UCSD-AML1 (cell line): ENCODE measurements around the gene ORC6.
A peak's percentile ranks its signal among the peaks of the same experiment; 100 is the strongest.
"Not testable (repeated sequence)": the region's sequence is repeated elsewhere in the genome, so short reads cannot be mapped to it uniquely, and the experiment has no call there.

Source experiments
- DNase-seq: peaks from one replicate; lab custom pipeline; 2025; ENCODE audit not compliant: unreplicated experiment; lab: John Stamatoyannopoulos, UW

The ORC6 gene, protein sequence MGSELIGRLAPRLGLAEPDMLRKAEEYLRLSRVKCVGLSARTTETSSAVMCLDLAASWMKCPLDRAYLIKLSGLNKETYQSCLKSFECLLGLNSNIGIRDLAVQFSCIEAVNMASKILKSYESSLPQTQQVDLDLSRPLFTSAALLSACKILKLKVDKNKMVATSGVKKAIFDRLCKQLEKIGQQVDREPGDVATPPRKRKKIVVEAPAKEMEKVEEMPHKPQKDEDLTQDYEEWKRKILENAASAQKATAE

GRCh38 chr16:46689365-46690280 lies at the start of gene ORC6:
Gene ORC6 (plus strand): TSS chr16:46689659. CDS start chr16:46689706, 47 bp downstream.
- DNase-seq, result peak; percentile 98

- no peak for DNase-seq
These were observed 40.8 kb upstream of the ORC6 start for GRCh38 chr16:46648656-46649055.

- DNase-seq, result no peak
These were observed 39.7 kb upstream of the ORC6 start for GRCh38 chr16:46649588-46650253.

- DNase-seq, result no peak
These were observed 39.2 kb upstream of the ORC6 start for GRCh38 chr16:46650254-46650623.

GRCh38 chr16:46651305-46651704 lies 38.2 kb upstream of the ORC6 start:
- no peak for DNase-seq

DNA sequence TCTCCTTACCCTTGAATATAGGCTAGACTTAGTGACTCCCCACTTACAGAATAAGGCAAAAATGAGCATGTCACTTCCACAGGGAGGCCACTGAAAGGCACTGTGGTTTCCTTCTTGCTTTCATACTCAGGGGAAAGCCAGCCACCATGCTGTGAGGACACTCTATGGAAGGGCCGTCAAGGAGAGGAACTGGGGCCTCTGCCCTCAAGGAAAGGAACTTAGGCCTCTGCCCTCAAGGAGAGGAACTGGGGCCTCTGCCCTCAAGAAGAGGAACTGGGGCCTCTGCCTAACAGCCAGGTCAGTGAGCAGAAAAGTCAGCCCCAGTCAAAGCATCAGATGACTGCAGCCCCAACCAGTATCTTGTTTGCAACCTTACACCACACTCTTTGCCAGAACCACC lies 30.5 kb upstream of the ORC6 start:
- peak; percentile 82 for DNase-seq

- DNase-seq, result no peak
These were observed 27.3 kb upstream of the ORC6 start for GRCh38 chr16:46662123-46662522.

DNA sequence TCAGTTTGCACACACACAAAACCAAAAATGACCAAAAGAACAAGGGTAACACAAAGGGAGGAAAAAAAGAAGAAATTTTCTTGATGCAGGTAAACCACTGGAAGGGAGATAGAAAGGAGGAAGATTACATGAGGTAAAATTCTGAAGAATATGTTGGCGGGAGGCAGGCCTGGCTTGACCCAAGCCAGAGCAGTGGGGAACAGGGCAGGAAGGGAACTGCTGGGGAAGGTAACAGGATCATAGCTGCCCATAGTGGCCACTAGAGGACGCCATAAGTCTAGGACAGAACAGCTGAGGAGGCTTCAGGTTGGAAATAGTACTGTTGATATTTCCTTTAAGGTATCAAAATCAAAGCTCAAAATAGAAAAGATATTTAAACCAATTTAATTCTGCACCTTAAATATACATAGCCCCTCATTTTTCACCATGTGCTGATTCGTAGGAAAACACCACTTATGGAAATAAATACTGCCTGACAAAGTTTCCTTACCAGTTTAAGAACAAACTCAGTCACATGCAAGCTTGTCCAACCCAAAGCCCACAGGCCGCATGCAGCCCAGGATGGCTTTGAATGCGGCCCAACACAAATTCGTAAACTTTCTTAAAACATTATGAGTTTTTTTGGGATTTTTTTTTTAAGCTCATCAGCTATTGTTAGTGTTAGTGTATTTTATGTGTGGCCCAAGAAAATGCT lies 16.0 kb upstream of the ORC6 start:
- DNase-seq, result peak; percentile 27

- DNase-seq, result not testable (repeated sequence)
These were observed 11.5 kb upstream of the ORC6 start for GRCh38 chr16:46677943-46678342.

- DNase-seq, result not testable (repeated sequence)
These were observed 7.6 kb upstream of the ORC6 start for GRCh38 chr16:46681867-46682266.

DNA sequence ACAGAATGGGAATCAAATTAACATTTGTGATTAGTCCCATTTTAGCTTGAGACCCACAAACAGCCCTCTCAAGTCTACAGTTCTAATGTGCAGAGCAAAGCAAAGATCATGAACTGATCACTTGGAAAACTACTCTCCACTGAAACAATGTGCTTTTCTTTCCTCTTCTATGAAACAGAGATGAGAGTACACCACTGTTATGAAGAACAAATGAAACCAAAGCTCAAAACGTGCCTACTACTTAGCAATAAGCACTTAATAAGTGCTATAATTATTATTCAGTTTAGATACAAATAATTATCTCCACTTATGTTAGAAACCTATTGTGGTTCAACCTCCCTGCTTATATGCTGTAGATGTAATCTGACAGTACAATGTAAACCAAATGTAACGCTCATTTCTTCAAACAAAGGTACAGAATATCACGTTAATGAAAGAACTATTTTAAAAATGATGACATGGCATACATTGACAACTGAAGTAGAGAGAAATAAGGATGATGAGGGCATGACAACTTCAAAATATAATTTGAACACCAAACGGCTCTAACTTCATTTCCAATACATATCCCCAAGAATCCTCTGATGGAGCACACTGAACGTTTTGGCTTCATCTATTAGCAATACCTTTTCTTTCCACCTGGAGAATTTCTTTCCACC lies 2.5 kb upstream of the ORC6 start:
- DNase-seq, result no peak

DNA sequence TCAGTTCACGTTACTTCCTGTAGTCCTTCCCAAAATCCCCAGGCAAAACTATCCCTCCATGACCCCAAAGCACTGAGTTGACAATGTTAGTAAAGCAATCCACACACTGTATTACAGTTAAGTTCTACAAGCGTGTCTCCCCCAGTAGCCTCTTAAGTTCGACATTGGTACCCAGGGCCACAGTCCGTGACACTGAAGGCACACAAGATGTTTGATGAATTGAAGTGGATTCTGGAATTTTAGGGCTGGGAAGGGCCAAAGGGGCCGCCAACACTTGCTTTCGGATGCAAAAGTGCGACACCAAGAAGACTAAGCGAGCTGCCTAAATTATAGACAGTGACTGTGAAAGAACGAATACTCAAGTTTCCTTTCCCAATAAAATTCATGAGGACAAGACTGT lies 2.0 kb upstream of the ORC6 start:
- DNase-seq, result no peak

DNA sequence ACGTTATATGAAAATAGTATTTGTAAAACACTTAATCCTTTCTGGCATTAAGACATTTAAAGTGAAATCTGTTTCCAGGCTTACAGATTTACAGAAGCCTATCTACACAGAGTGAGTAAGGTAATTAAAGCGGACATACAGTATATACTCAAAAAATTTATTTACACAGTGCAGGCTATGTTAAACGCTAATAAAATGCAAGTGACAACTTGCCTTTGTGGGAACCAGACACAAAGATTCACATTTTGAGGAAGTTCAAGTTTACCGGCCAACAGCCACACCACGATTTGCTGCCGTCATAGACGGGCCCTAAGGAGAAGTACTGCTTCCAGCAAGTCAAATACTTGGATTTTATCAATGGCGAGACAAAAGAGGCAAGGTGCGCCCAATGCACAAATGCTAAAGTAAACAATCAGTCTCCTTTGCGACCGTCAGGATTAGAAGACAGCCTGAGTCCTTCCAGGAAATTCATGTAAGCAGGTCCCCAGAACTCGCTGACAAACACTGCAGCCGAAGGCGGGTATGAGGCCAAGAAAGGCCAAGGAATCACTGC lies 1.3 kb upstream of the ORC6 start:
- DNase-seq, result peak; percentile 73

DNA sequence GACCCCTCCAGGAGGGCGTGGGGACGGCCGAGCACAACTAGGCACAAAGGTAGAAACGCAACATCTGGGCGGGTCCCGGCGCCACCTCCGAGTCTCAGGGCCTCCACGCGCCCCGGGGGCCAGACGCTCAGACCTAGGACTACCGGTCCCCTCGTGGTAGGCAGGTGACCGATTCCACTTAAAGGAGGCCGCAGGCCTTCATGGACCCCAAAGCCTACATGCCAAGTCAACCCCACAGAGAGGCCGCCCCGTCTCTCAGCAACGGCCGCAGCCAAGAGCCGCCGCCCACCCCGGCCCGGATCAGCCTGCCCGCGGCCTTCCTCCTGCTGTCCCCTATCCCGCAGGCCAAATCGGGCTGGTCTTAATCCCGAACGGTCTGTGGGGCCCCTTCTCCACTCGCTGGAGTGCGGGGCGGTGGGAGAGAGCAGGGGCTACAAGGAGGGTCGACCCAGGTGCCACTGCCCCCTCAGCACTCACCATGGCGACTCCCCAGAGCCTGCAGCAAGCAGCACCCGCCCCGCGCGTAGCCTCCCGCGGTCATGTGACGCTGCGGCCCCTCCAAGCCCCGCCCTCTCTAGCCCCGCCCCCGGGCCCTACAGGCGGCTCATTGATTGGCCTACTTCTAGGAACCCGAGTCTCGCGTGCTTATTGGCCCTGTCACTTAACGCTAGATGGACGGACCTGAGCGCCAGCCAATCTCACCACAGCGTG lies 650 bp upstream of the ORC6 start, which contains the start of gene VPS35:
VPS35 (minus strand) TSS at position 525 of the 711 bp plus-strand sequence; CDS start at position 480, 45 bp downstream.
- peak; percentile 99 for DNase-seq

GRCh38 chr16:46690281-46691178 lies 1.1 kb downstream of the ORC6 start:
- no peak for DNase-seq

DNA sequence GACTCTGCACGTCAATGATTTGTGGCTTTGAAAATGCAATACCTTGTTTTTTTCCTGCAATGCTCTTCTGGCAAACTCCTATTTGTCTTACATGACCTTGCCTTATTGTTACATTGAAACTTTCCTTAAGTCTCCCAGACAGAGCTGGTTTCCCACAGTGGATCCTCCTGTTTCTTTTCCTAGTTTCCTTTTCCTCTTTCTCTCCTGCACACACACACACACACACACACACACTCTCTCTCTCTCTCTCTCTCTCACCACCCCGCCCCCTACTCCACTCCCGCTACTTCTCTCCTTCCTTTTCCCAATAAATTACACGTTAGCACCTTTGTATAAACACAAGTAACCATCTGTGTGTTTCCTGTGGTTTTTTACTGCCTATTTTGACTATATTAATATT lies 2.3 kb downstream of the ORC6 start:
- DNase-seq, result no peak

GRCh38 chr16:46693598-46693997 lies 4.1 kb downstream of the ORC6 start:
- DNase-seq, result no peak

GRCh38 chr16:46695937-46696336 lies 6.5 kb downstream of the ORC6 start:
- no peak for DNase-seq

DNA sequence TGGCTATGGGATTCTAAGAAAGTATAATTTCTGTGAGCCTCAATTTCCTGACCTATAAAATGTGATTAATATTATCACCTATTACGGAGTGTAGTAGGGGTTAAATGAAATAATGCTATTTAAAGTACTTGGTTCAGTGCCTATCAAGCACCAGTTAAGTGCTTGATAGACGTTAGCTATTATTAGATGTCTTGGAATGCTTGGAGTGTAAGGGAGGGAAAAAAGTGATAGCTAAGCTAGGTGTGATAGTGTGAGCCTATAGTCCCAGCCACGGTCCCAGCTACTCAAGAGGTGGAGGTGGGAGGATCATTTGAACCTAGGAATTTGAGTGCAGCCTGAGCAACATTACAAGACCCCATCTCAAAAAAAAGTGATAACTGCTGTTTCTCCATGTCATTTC lies 7.5 kb downstream of the ORC6 start:
- DNase-seq, result no peak
